ENCODE data around the gene ADAMTSL1. TPM values are rescaled to one million over a fixed set of nuclear protein-coding genes. Genes with fewer than 3 reads are reported as not detected.

The ADAMTSL1 gene
- total and polyA plus RNA-seq, 2 donors (not counting 3 experiments of a cell fraction or from before 2014, with no cell fraction given), result 15.0 to 18.4 TPM

DNA sequence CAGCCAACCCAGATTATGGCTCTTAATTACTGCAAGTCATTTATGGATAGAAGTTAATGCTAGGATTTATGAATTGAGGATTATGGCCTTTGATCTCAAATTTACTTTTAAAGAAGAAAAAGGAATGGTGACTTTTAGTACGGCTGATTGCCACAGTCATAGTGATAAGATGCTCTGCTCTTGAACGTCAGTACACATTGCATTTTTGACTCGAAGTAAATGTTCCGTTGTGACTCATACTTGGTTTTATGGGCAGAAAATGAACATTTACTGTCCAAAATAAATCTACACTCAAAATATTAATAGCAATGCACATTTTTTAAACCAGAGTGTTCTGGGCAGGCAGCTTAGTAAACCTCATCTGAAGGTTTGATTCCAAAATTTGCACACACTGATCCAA is 830 bp downstream of the ADAMTSL1 start:
- no peaks in the 10 kb centered on the region for H3K9me3 ChIP-seq (replicated peaks; ENCODE audit: control insufficient read depth, insufficient read depth, low read length)
- H3K27me3 ChIP-seq (ENCODE audit: control insufficient read depth in 2 of 2, insufficient read depth in 2 of 2, low read length in 2 of 2), result no peaks in the 10 kb centered on the region
- peaks cover 37% of the 10 kb centered on the region for H3K4me1 ChIP-seq (ENCODE audit: control insufficient read depth, extremely low read depth, insufficient read depth, low read length)
- FAIRE-seq, result peak; percentile 53
- H3K27ac ChIP-seq (ENCODE audit: insufficient read depth, low read depth, low read length), result peak overlapping the region; percentile 48
- intact Hi-C loops (cut with micrococcal nuclease) (loop anchor here (1.0 to 5.0 kb wide), 4 partner anchors 16 to 708 kb away; no protein-coding TSS in a partner anchor), dilution Hi-C loops (cut with MboI; ENCODE audit: extremely low pct_ligation_motif_present, low sequenced_read_pairs) (no loop called here)
- peaks cover 41% of the 10 kb centered on the region for H3K79me2 ChIP-seq (ENCODE audit: control insufficient read depth, insufficient read depth, low read length)
- peak overlapping the region; percentile 36 for H2AFZ ChIP-seq (ENCODE audit: low read depth, low read length)
- peak; percentile 57 for DNase-seq (ENCODE audit: low read depth, low spot score)
- no peaks in the 10 kb centered on the region for H3K9me1 ChIP-seq (replicated peaks; ENCODE audit: control insufficient read depth, extremely low read depth, insufficient read depth, low read length)
- peak overlapping the region; percentile 64 for H3K4me2 ChIP-seq (ENCODE audit: insufficient read depth, low read length)
- POLR2A ChIA-PET, result interaction anchor here (2.1 kb wide), 1 partner anchor 31 kb away, joined by 12 read pairs; no protein-coding TSS in a partner anchor
- H3K4me3 ChIP-seq (replicated peaks in 1 of 3; ENCODE audit: insufficient read depth in 1 of 3, low read depth in 1 of 3, low read length in 3 of 3), result peak overlapping the region; percentile 35 to 51 (median 38)
- H3K9ac ChIP-seq (replicated peaks; ENCODE audit: extremely low read depth, insufficient read depth, low read length), result peak overlapping the region; percentile 62
- H4K20me1 ChIP-seq (replicated peaks; ENCODE audit: control insufficient read depth, extremely low read depth, insufficient read depth, low read length), result no peaks in the 10 kb centered on the region
- TF ChIP-seq FOS (IDR thresholded peaks at IDR 0.05; ENCODE audit: borderline replicate concordance, insufficient read depth, low read length) (peak; percentile 50), POLR2AphosphoS5 (IDR thresholded peaks at IDR 0.05; ENCODE audit: insufficient read depth, low read depth, low read length) (no peak), JUN (IDR thresholded peaks at IDR 0.05; ENCODE audit: borderline replicate concordance, insufficient read depth, insufficient read length, low read depth) (peak; percentile 30)
- TF ChIP-seq, protein P1, sequence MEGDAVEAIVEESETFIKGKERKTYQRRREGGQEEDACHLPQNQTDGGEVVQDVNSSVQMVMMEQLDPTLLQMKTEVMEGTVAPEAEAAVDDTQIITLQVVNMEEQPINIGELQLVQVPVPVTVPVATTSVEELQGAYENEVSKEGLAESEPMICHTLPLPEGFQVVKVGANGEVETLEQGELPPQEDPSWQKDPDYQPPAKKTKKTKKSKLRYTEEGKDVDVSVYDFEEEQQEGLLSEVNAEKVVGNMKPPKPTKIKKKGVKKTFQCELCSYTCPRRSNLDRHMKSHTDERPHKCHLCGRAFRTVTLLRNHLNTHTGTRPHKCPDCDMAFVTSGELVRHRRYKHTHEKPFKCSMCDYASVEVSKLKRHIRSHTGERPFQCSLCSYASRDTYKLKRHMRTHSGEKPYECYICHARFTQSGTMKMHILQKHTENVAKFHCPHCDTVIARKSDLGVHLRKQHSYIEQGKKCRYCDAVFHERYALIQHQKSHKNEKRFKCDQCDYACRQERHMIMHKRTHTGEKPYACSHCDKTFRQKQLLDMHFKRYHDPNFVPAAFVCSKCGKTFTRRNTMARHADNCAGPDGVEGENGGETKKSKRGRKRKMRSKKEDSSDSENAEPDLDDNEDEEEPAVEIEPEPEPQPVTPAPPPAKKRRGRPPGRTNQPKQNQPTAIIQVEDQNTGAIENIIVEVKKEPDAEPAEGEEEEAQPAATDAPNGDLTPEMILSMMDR (IDR thresholded peaks at IDR 0.05; ENCODE audit: extremely low read depth in 1 of 2, insufficient read depth in 1 of 2, low read depth in 1 of 2, low read length in 2 of 2), result no peak
- no TSS peak for BruUV-seq (replicated peaks)
- H3K36me3 ChIP-seq (ENCODE audit: control insufficient read depth in 2 of 2, extremely low read depth in 1 of 2, insufficient read depth in 2 of 2, low read length in 2 of 2), result no peaks in the 10 kb centered on the region
- CTCF ChIA-PET, result interaction anchor here (1.2 to 9.5 kb wide), 6 partner anchors 16 to 220 kb away, joined by 3 to 62 read pairs (median 12); no protein-coding TSS in a partner anchor

DNA sequence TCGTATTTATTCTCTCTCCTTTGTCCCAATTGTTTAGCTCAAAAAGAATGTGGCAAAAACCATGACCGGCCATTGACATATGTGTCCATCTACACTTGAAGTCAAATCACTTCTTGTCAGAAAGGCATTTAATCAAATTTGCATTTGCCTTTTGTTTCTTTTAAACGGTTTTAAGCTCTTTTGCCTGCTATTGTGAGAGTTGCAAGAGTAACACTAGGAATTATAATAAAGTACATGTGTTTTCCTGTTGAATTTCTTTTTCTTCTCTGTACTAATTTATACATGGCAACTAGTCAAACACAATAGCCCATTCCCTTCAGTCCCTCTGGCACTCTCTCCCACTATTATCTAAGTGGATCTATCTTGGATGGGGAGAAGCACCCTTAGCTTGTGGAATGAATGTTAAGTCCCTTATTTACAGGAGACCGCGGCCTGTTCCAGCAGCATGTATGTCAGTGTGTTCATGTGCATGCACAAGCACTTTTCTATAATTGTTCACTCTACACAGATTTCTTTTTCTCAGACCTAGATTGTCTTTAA is 3.2 kb downstream of the ADAMTSL1 start:
- Histone ChIP-seq H3K9ac (replicated peaks; ENCODE audit: extremely low read depth, insufficient read depth, low read length) (no peak overlapping the region), H4K20me1 (replicated peaks; ENCODE audit: control insufficient read depth, extremely low read depth, insufficient read depth, low read length) (no peaks in the 10 kb centered on the region), H3K27me3 (ENCODE audit: control insufficient read depth in 2 of 2, insufficient read depth in 2 of 2, low read length in 2 of 2) (no peaks in the 10 kb centered on the region), H3K79me2 (ENCODE audit: control insufficient read depth, insufficient read depth, low read length) (peaks cover 51% of the 10 kb centered on the region), H2AFZ (ENCODE audit: low read depth, low read length) (no peak overlapping the region), H3K4me2 (ENCODE audit: insufficient read depth, low read length) (peak overlapping the region; percentile 14), H3K27ac (ENCODE audit: insufficient read depth, low read depth, low read length) (no peak overlapping the region), H3K4me1 (ENCODE audit: control insufficient read depth, extremely low read depth, insufficient read depth, low read length) (peaks cover 44% of the 10 kb centered on the region), H3K36me3 (ENCODE audit: control insufficient read depth in 2 of 2, extremely low read depth in 1 of 2, insufficient read depth in 2 of 2, low read length in 2 of 2) (no peaks in the 10 kb centered on the region), H3K9me1 (replicated peaks; ENCODE audit: control insufficient read depth, extremely low read depth, insufficient read depth, low read length) (no peaks in the 10 kb centered on the region), H3K9me3 (replicated peaks; ENCODE audit: control insufficient read depth, insufficient read depth, low read length) (no peaks in the 10 kb centered on the region), H3K4me3 (replicated peaks in 1 of 3; ENCODE audit: insufficient read depth in 1 of 3, low read depth in 1 of 3, low read length in 3 of 3) (no peak overlapping the region)
- DNase-seq (ENCODE audit: low read depth, low spot score) (no peak), FAIRE-seq (no peak)
- ChIA-PET CTCF (interaction anchor here (0.9 to 9.5 kb wide), 8 partner anchors 12 to 552 kb away, joined by 3 to 62 read pairs (median 6); no protein-coding TSS in a partner anchor), POLR2A (no interaction called here)
- BruUV-seq (replicated peaks), result no TSS peak
- dilution Hi-C loops (cut with MboI; ENCODE audit: extremely low pct_ligation_motif_present, low sequenced_read_pairs) (no loop called here), intact Hi-C loops (cut with micrococcal nuclease) (no loop called here)
- no peak for TF ChIP-seq FOS (IDR thresholded peaks at IDR 0.05; ENCODE audit: borderline replicate concordance, insufficient read depth, low read length)
